Neuronal stem cell (in vitro differentiated cells): ENCODE data around the gene SURF4.
A peak's percentile ranks its signal among the peaks of the same experiment; 100 is the strongest.

Source experiments
- DNase-seq: peaks from one replicate; pipeline ENCODE4 v3.0.0-alpha.2; 2013; ENCODE audit warnings: low spot score
- H2AFZ ChIP-seq: one replicate; pipeline ENCODE4 v1.6.1; 2013; ENCODE audit warnings: mild to moderate bottlenecking, low read length, inconsistent platforms
- H2AK5ac ChIP-seq: 2 replicates; pipeline ENCODE4 v1.6.1; 2013; ENCODE audit warnings: low read depth, mild to moderate bottlenecking, inconsistent platforms, low read length, moderate library complexity, mixed read lengths
- H2BK120ac ChIP-seq: 2 replicates; pipeline ENCODE4 v1.6.1; 2013; ENCODE audit warnings: low read depth, mild to moderate bottlenecking, inconsistent platforms, low read length, moderate library complexity, mixed read lengths
- H2BK12ac ChIP-seq: one replicate; pipeline ENCODE4 v1.6.1; 2013; ENCODE audit warnings: low read length, inconsistent platforms
- H2BK15ac ChIP-seq: 2 replicates; pipeline ENCODE4 v1.6.1; 2013; ENCODE audit warnings: mild to moderate bottlenecking, low read length, inconsistent platforms, mixed read lengths
- H2BK5ac ChIP-seq: one replicate; pipeline ENCODE4 v1.6.1; 2013; ENCODE audit warnings: inconsistent platforms, mild to moderate bottlenecking, low read length, moderate library complexity
- H3K14ac ChIP-seq: one replicate; pipeline ENCODE4 v1.6.1; 2013; ENCODE audit warnings: low read length, inconsistent platforms
- H3K18ac ChIP-seq: 2 replicates; pipeline ENCODE4 v1.6.1; 2013; ENCODE audit warnings: low read length, inconsistent platforms
- H3K23ac ChIP-seq: 2 replicates; pipeline ENCODE4 v1.6.1; 2013; ENCODE audit warnings: low read depth, mild to moderate bottlenecking, mixed read lengths, low read length, inconsistent platforms; ENCODE audit not compliant: poor library complexity
- H3K27ac ChIP-seq: replicated peaks from 3 replicates; pipeline ENCODE4 v1.5.1; 2013; ENCODE audit warnings: low read length, inconsistent platforms
- H3K27me3 ChIP-seq, 3 experiments: 2 replicates each; pipeline ENCODE4 v1.6.1; 2013; ENCODE audit warnings: low read length in 3 of 3, mild to moderate bottlenecking in 2 of 3, inconsistent platforms in 1 of 3, low read depth in 1 of 3, mixed read lengths in 1 of 3, moderate library complexity in 1 of 3; ENCODE audit not compliant: control insufficient read depth in 3 of 3, insufficient read depth in 3 of 3
- H3K36me3 ChIP-seq, 2 donors: replicated peaks in 1 of 2; 2 replicates each; pipeline ENCODE4 v1.6.1; 2013; ENCODE audit warnings: low read length in 2 of 2; ENCODE audit not compliant: control insufficient read depth in 2 of 2, insufficient read depth in 2 of 2
- H3K4ac ChIP-seq: 2 replicates; pipeline ENCODE4 v1.6.1; 2013; ENCODE audit warnings: inconsistent platforms, mild to moderate bottlenecking, low read length, moderate library complexity
- H3K4me1 ChIP-seq, 2 donors: 1 replicate in 1 of 2; 2 replicates in 1 of 2; pipeline ENCODE4 v1.6.1; 2013; ENCODE audit warnings: low read length in 2 of 2, low read depth in 1 of 2; ENCODE audit not compliant: control insufficient read depth in 2 of 2, insufficient read depth in 1 of 2
- H3K4me2 ChIP-seq: one replicate; pipeline ENCODE4 v1.6.1; 2013; ENCODE audit warnings: mild to moderate bottlenecking, low read length, inconsistent platforms; ENCODE audit not compliant: insufficient read depth, poor library complexity, severe bottlenecking
- H3K4me3 ChIP-seq, 2 donors: 2 replicates each; pipeline ENCODE4 v1.5.1; 2013; ENCODE audit warnings: low read length in 2 of 2, mild to moderate bottlenecking in 2 of 2, inconsistent platforms in 1 of 2, moderate library complexity in 1 of 2
- H3K79me1 ChIP-seq: one replicate; pipeline ENCODE4 v1.6.1; 2013; ENCODE audit warnings: low read depth, mild to moderate bottlenecking, inconsistent platforms, low read length, moderate library complexity
- H3K9ac ChIP-seq: one replicate; pipeline ENCODE4 v1.6.1; 2013; ENCODE audit warnings: mild to moderate bottlenecking, low read depth, low read length, inconsistent platforms; ENCODE audit not compliant: poor library complexity
- H3K9me3 ChIP-seq, 2 donors: replicated peaks in 1 of 2; 2 replicates each; pipeline versions ENCODE3 to v1.6.1; 2013; ENCODE audit warnings: low read length in 2 of 2, mild to moderate bottlenecking in 2 of 2, inconsistent platforms in 1 of 2, low read depth in 1 of 2, mixed read lengths in 1 of 2, moderate library complexity in 1 of 2; ENCODE audit not compliant: control insufficient read depth in 2 of 2, insufficient read depth in 1 of 2
- H4K8ac ChIP-seq: one replicate; pipeline ENCODE4 v1.6.1; 2013; ENCODE audit warnings: low read depth, mild to moderate bottlenecking, inconsistent platforms, low read length, moderate library complexity
- H4K91ac ChIP-seq: one replicate; pipeline ENCODE4 v1.6.1; 2013; ENCODE audit warnings: low read length, low read depth, mild to moderate bottlenecking, inconsistent platforms; ENCODE audit not compliant: poor library complexity
- WGBS, 2 donors: extraction: QIAGEN DNeasy Blood & Tissue Kit; methylation state at CpG; one replicate each; pipeline ENCODE4 v1.1.7; 2013; ENCODE audit warnings: missing lambda C conversion rate in 2 of 2, mixed read lengths in 1 of 2; ENCODE audit not compliant: insufficient read length in 2 of 2, insufficient replicate concordance in 1 of 2; ENCODE audit errors: extremely low coverage in 2 of 2; 5-methylcytosine and 5-hydroxymethylcytosine counted together

Gene SURF4

DNA sequence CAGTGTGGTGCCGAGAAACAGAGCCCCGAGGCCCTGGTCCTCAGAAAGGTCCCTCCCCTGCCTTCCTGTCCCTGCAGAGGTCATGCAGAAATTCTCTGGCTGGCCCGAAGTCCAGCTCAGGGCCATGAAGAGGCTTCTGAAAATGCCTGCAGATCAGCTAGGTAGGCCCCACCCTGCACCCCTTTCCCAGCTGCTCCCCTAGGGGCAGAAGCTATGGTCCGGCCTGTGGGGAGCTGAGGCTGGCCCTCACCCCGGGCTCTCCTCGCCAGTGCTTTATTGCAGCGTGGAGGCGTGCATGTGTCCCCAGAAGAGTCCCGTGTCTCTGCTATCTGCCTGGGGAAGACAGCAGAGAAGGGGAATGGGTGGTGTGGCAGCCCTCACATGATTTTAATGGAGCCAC lies 22.0 kb upstream of the SURF4 start:
- no peak overlapping the region for H2BK5ac ChIP-seq

GRCh38 chr9:133397370-133397769 lies 21.5 kb upstream of the SURF4 start:
- Histone ChIP-seq H3K27ac (no peak overlapping the region), H2AK5ac (peak overlapping the region; percentile 18), H3K79me1 (no peaks in the 10 kb centered on the region), H2AFZ (no peak overlapping the region), H2BK5ac (no peak overlapping the region), H3K4me1 (peaks cover 0 to 3% of the 10 kb centered on the region in 2 donors), H3K23ac (no peak overlapping the region), H3K36me3 (peaks cover 0 to 2% of the 10 kb centered on the region in 2 donors), H3K14ac (no peak overlapping the region), H3K4me3 (no peak overlapping the region), H3K4ac (no peak overlapping the region), H2BK12ac (no peak overlapping the region), H2BK15ac (no peak overlapping the region), H3K9me3 (no peaks in the 10 kb centered on the region), H4K8ac (no peak overlapping the region), H3K4me2 (no peak overlapping the region), H2BK120ac (no peak overlapping the region), H3K9ac (no peak overlapping the region), H3K27me3 (peaks cover 0 to 2% (median 2%) of the 10 kb centered on the region in 3 experiments), H4K91ac (no peak overlapping the region), H3K18ac (peak overlapping the region; percentile 27)
- no CpG with 5 or more reads among the region's 6 CpGs for WGBS, 2 donors
- no peak for DNase-seq

More for the DNA sequence above, 22.0 kb upstream of the SURF4 start:
- Histone ChIP-seq H2AK5ac (no peak overlapping the region), H3K9ac (no peak overlapping the region), H3K14ac (no peak overlapping the region), H3K9me3 (no peaks in the 10 kb centered on the region), H3K18ac (no peak overlapping the region), H2BK12ac (no peak overlapping the region), H2BK15ac (no peak overlapping the region), H2BK120ac (no peak overlapping the region), H3K36me3 (peaks cover 0 to 4% of the 10 kb centered on the region in 2 donors), H3K4me2 (no peak overlapping the region), H3K27ac (no peak overlapping the region), H4K8ac (no peak overlapping the region), H3K79me1 (no peaks in the 10 kb centered on the region), H3K23ac (no peak overlapping the region), H4K91ac (no peak overlapping the region), H3K27me3 (peaks cover 0 to 2% (median 2%) of the 10 kb centered on the region in 3 experiments), H3K4me1 (peaks cover 0 to 3% of the 10 kb centered on the region in 2 donors), H2AFZ (no peak overlapping the region), H3K4me3 (no peak overlapping the region), H3K4ac (no peak overlapping the region)
- no CpG with 5 or more reads among the region's 9 CpGs for WGBS, 2 donors
- no peak for DNase-seq

- Histone ChIP-seq H4K91ac (no peak overlapping the region), H3K4me2 (no peak overlapping the region), H3K36me3 (peaks cover 0 to 2% of the 10 kb centered on the region in 2 donors), H3K9ac (no peak overlapping the region), H3K18ac (no peak overlapping the region), H3K27me3 (peaks cover 0 to 2% (median 2%) of the 10 kb centered on the region in 3 experiments), H3K14ac (no peak overlapping the region), H2AK5ac (peak overlapping the region; percentile 18), H3K4ac (no peak overlapping the region), H4K8ac (no peak overlapping the region), H3K79me1 (no peaks in the 10 kb centered on the region), H2BK5ac (no peak overlapping the region), H3K23ac (no peak overlapping the region), H2BK15ac (no peak overlapping the region), H3K4me3 (no peak overlapping the region), H2BK12ac (no peak overlapping the region), H3K27ac (no peak overlapping the region), H3K9me3 (no peaks in the 10 kb centered on the region), H2BK120ac (no peak overlapping the region), H2AFZ (no peak overlapping the region), H3K4me1 (peaks cover 0 to 3% of the 10 kb centered on the region in 2 donors)
- WGBS, 2 donors, result no CpG with 5 or more reads among the region's 14 CpGs
- no peak for DNase-seq
Measured at GRCh38 chr9:133396952-133397351, 21.1 kb upstream of the SURF4 start.

- Histone ChIP-seq H4K8ac (no peak overlapping the region), H3K9me3 (peaks cover 4 to 6% of the 10 kb centered on the region in 2 donors), H3K23ac (no peak overlapping the region), H3K36me3 (no peaks in the 10 kb centered on the region), H2BK120ac (no peak overlapping the region), H4K91ac (no peak overlapping the region), H3K4me1 (peaks cover 0 to 3% of the 10 kb centered on the region in 2 donors), H2AFZ (no peak overlapping the region), H3K79me1 (no peaks in the 10 kb centered on the region), H3K4ac (peak overlapping the region; percentile 6), H3K27me3 (peaks cover 0 to 2% (median 2%) of the 10 kb centered on the region in 3 experiments), H2BK15ac (no peak overlapping the region), H2BK5ac (no peak overlapping the region), H3K4me2 (no peak overlapping the region), H3K4me3 (no peak overlapping the region), H3K27ac (no peak overlapping the region), H2BK12ac (no peak overlapping the region), H2AK5ac (peak overlapping the region; percentile 43), H3K9ac (peak overlapping the region; percentile 54), H3K18ac (peak overlapping the region; percentile 27), H3K14ac (no peak overlapping the region)
- no CpG with 5 or more reads among the region's 8 CpGs for WGBS, 2 donors
- DNase-seq, result no peak
Measured at GRCh38 chr9:133394687-133395271, 18.9 kb upstream of the SURF4 start.
